ENCODE measurements around the gene CA11. TPM values are rescaled to one million over a fixed set of nuclear protein-coding genes. Genes with fewer than 3 reads are reported as not detected.

The CA11 gene
- total and polyA plus RNA-seq, 9 of the 15 experiments (the other 6 are each of a cell fraction or from before 2014, with no cell fraction given): 2.9 to 19.9 (median 8.3) TPM

DNA sequence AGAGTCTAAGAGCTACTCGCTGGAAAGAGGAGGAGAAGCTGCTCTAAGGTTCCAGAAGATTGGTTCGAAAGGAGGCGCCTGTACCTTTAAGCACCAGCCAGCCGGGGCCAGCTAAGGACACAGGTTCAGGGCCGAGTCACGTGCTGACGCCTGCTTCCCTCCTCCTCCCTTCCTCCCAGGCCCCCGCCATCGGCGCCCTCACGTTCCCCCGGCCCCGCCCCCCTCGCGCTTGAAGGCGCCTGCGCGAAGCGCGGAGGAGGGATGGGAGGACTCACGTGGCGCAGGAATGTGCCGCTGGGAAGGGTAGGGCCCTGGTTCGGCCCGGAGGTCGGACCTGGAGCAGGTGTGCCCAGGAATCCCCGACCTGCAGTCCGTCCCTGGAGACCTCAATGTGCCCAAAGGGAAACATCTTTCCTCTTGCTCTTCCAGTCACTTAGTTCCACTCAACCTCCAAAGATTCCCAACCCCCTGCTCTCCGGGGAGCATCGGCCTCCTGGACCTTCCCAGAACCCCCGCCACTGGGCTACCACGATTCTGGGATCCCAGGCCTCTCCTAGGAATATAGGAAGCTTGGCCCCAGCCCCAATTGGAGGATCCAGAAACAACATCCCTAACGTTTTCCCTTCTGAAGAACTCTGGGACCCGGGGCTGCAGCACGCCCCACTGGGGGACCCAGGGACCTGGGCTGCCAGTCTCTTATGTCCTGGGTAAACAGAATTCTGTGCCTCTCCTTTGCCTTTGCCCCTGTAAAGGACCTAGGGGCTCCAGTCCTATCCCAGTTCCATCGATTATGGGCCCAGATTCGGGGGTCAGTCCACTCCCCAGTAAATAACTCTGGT is 11.3 kb downstream of the CA11 start (continued):
- TF ChIP-seq FOXP1 (CRISPR knock-in tag; IDR thresholded peaks at IDR 0.05): no peak; the same call in 1 of the 2 replicates
- TF ChIP-seq ZNF23 (CRISPR knock-in tag; IDR thresholded peaks at IDR 0.05): no peak
- TF ChIP-seq, protein P1, sequence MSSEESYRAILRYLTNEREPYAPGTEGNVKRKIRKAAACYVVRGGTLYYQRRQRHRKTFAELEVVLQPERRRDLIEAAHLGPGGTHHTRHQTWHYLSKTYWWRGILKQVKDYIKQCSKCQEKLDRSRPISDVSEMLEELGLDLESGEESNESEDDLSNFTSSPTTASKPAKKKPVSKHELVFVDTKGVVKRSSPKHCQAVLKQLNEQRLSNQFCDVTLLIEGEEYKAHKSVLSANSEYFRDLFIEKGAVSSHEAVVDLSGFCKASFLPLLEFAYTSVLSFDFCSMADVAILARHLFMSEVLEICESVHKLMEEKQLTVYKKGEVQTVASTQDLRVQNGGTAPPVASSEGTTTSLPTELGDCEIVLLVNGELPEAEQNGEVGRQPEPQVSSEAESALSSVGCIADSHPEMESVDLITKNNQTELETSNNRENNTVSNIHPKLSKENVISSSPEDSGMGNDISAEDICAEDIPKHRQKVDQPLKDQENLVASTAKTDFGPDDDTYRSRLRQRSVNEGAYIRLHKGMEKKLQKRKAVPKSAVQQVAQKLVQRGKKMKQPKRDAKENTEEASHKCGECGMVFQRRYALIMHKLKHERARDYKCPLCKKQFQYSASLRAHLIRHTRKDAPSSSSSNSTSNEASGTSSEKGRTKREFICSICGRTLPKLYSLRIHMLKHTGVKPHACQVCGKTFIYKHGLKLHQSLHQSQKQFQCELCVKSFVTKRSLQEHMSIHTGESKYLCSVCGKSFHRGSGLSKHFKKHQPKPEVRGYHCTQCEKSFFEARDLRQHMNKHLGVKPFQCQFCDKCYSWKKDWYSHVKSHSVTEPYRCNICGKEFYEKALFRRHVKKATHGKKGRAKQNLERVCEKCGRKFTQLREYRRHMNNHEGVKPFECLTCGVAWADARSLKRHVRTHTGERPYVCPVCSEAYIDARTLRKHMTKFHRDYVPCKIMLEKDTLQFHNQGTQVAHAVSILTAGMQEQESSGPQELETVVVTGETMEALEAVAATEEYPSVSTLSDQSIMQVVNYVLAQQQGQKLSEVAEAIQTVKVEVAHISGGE (CRISPR knock-in tag; IDR thresholded peaks at IDR 0.05): peak in 1 of 3 experiments; percentile 58; a peak in 3 of 6 replicates
- TF ChIP-seq CLOCK (CRISPR knock-in tag; IDR thresholded peaks at IDR 0.05; ENCODE audit: borderline replicate concordance): peak; percentile 87; the same call in 1 of the 2 replicates
- TF ChIP-seq ZNF253 (CRISPR knock-in tag; conservative IDR thresholded peaks at IDR 0.05): no peak
- no peak for TF ChIP-seq DEAF1 (CRISPR knock-in tag; IDR thresholded peaks at IDR 0.05)
- peak; percentile 100 for TF ChIP-seq ZNF263 (CRISPR knock-in tag; IDR thresholded peaks at IDR 0.05; ENCODE audit: borderline replicate concordance)
- no peak for TF ChIP-seq ZKSCAN8 (CRISPR knock-in tag; IDR thresholded peaks at IDR 0.05)
- TF ChIP-seq TAL1 (IDR thresholded peaks at IDR 0.05): no peak
- TF ChIP-seq NCOA6 (IDR thresholded peaks at IDR 0.05): no peak
- TF ChIP-seq TAF1 (IDR thresholded peaks at IDR 0.05; ENCODE audit: control insufficient read depth, extremely low read depth, insufficient read depth, low read length, severe bottlenecking): peak; percentile 34
- no peak for TF ChIP-seq ZNF740 (CRISPR knock-in tag; IDR thresholded peaks at IDR 0.05)
- TF ChIP-seq ZNF740 (tag; IDR thresholded peaks at IDR 0.05): no peak
- TF ChIP-seq, protein P2, sequence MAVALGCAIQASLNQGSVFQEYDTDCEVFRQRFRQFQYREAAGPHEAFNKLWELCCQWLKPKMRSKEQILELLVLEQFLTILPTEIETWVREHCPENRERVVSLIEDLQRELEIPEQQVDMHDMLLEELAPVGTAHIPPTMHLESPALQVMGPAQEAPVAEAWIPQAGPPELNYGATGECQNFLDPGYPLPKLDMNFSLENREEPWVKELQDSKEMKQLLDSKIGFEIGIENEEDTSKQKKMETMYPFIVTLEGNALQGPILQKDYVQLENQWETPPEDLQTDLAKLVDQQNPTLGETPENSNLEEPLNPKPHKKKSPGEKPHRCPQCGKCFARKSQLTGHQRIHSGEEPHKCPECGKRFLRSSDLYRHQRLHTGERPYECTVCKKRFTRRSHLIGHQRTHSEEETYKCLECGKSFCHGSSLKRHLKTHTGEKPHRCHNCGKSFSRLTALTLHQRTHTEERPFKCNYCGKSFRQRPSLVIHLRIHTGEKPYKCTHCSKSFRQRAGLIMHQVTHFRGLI (CRISPR knock-in tag; IDR thresholded peaks at IDR 0.05): no peak
- no peak for TF ChIP-seq ZFP30 (CRISPR knock-in tag; IDR thresholded peaks at IDR 0.05; ENCODE audit: borderline replicate concordance)

Measured in K562 (cell line).